SH-SY5Y (cell line): ENCODE results near the gene TGM5.

Source experiments
- GATA2 ChIP-seq: IDR thresholded peaks from 2 replicates; pipeline ENCODE4 v1.6.1; 2011; ENCODE audit warnings: mild to moderate bottlenecking, low read depth, low read length
- GATA3 ChIP-seq: IDR thresholded peaks from 2 replicates; pipeline ENCODE4 v1.6.1; 2011; ENCODE audit warnings: low read depth, mild to moderate bottlenecking, low read length, moderate library complexity

DNA sequence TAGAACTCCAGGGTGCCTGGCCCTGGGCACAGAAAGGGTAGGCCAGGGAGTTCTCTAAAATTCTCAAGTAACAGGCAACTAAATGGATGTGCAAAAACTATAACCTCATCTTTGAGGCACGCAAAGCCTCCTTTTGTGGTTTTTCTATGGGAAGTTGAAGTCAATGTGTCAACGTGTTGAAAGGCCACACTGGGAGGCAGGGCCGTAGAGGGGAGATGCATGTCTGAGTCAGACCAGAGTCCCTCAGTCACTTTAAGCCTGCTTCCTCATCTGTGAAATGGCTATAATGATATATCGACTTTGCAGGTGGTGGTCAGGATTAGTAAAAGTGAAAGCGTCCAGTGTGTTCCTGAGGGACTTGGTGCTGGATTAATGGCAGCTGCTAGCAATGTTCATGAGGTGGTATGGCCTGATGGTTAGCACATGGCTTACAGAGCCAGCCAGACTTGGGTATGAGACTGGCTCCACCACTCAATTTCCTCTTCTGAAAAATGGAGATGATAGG, 17.0 kb downstream of the TGM5 start:
- TF ChIP-seq GATA3 (no peak), GATA2 (no peak)
